NCI-H69 (cell line): Measurements from ENCODE around the gene ID3.

ENCODE experiments used
- DNase-seq: peaks from one replicate; lab custom pipeline; 2025; lab: John Stamatoyannopoulos, UW

The ID3 gene

DNA sequence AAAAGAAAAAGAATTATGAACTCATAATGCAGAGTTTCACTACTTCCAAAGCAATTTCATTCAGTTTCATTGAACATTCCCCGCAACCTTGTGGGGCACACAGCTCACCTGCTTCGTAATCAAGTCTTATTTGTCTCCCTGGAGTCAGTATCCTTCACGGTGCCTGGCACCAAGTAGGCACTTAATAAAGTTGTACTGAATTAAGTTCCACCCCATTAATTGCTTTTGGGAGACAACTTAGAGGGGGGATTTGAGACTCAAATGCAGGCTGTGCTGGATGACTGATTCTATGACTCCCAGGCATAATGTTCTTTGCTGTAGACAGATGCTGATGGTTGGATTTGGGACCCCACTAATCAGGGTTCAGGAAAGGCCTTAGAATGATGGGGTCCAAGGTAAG, 6.5 kb upstream of the ID3 start:
- no peak for DNase-seq

DNA sequence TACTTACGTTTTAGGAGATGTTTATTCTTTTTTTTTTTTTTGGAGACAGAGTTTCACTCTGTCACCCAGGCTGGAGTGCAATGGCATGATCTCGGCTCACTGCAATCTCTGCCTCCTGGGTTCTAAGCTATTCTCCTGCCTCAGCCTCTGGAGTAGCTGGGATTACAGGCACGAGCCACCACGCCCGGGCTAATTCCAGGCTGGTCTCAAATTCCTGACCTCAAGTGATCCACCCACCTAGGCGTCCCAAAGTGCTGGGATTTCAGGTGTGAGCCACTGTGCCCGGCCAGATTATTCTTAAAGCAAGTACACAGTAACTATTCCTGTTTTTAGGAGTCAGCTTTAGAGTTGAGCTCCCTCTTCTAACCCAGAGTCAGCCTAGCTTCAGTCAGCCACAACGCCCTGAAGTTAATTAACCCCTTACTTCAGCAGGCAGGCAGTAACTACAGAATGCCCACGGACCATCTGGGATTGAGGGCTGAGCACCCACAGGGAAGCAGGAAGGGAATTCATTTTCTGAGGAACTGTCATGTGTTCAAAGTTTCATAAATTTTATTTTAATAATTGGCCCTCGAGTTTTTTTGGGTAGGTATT, 5.3 kb upstream of the ID3 start:
- DNase-seq: peak; percentile 48

GRCh38 chr1:23563755-23564374, 4.6 kb upstream of the ID3 start:
- no peak for DNase-seq

GRCh38 chr1:23563003-23563402, 3.7 kb upstream of the ID3 start:
- DNase-seq: no peak

DNA sequence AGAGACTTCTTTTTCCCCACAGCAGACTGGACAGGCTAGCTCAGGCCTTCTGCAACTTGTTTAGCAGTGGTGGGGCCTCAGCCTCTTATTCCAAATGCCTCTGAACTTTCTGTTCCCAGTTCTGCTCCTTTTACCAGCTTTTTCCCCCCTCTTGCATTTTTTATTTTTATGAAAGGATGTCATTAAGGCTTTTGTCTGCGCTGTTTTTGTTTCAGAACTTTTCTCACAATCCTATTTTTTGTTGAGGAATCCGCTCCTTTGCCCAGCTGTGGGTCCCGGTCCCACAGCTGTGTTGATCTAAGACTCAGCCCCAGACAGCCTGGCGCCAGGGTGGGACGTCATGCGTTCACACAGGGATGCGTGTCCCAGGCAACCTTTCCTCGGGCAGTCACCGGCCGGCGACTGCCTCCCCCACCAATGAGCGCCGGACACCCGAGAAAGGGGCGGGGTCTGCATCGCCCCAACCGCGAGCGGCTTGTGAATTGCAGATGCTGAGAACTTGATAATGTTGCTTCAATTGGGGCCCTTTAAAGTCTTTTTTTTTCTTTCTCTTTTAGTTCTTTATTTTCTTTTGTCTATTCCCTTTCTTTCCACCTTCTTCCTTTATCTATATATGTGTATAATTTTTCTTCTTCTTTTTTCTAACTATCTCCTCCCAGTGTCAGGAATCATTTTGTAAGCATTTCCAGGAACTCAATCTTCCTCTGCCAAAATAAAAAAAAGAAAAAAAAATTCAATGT, 3.0 kb upstream of the ID3 start:
- DNase-seq: peak; percentile 96

GRCh38 chr1:23561813-23562100, 2.5 kb upstream of the ID3 start:
- DNase-seq: peak; percentile 49

- no peak for DNase-seq
These were observed 1.9 kb upstream of the ID3 start for GRCh38 chr1:23561076-23561812.

DNA sequence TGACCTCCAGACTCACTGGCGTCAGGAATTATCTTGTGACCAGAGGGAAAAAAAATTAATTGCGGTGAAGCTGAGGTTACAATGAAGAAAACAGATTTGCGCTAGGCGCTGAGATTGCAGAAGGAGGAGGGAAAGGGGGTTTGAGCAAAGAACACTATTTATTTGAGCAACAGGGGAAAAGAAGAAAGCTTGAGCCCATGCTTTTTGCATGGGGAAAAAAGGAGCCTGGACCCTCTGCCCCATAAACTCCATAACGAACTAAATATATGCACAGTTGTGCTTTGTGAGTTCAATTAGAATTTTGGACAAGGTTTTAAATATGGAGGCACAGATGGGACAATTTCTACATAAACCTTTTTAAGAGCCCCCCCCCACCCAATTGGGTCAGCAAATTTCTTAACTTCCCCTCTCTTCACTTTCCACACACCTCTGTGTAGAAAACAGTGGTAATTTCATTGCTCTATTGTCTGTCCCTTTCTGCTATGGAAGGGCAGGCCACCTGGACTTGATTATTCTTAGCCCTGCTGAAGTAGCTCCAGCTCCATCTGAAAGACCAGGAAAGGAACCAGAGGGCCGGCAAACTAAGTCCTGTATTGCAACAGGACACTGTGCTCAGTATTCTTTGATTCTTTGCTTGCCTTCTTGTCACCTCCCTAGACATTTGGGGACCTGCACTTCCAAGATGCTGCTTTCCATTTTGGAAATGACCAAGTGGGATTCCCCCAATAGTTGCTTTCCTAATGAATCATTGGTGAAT, 862 bp upstream of the ID3 start:
- peak; percentile 57 for DNase-seq

DNA sequence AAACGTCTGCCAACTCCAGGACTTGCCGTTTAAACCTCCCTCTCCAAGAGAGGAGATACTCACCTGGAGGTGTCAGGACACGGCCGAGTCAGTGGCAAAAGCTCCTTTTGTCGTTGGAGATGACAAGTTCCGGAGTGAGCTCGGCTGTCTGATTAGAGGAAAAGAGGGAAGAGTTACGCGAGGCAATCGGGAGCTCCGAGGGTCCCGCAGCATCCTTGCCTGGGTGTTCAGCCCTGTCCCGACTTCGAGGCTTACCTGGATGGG, 497 bp downstream of the ID3 start:
- DNase-seq: peak; percentile 64

DNA sequence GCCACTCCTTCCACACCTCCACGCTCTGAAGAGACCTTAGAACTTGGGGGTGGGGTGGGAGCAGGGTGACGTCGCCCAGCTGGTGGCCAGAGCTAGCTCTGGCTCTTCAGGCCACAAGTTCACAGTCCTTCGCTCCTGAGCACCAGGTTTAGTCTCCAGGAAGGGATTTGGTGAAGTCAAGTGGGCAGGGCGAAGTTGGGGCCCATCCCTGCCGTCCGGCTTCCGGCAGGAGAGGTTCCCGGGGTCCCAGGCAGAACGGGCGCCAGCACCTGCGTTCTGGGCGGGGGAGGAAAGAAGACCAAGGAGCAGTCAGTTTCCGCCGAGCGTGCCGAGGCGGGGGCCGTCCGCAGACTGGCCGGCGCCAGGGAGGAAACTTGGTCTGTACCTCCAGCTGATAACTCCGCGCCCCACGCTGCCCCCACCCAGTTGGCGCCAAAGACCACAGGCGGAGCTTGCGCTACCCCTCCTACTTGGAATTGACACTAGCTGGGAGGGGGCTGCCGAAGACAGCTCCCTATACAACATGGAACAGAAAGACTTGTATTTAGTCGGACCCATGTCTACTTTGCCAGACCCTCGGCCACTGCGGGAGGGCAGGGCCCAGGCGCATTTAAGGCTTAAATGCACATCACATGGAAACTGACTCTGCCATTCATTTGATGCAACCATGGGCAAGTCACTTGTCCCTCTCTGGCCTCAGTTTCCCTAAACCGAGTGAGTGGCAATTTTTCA, 995 bp downstream of the ID3 start:
- DNase-seq: peak; percentile 86

DNA sequence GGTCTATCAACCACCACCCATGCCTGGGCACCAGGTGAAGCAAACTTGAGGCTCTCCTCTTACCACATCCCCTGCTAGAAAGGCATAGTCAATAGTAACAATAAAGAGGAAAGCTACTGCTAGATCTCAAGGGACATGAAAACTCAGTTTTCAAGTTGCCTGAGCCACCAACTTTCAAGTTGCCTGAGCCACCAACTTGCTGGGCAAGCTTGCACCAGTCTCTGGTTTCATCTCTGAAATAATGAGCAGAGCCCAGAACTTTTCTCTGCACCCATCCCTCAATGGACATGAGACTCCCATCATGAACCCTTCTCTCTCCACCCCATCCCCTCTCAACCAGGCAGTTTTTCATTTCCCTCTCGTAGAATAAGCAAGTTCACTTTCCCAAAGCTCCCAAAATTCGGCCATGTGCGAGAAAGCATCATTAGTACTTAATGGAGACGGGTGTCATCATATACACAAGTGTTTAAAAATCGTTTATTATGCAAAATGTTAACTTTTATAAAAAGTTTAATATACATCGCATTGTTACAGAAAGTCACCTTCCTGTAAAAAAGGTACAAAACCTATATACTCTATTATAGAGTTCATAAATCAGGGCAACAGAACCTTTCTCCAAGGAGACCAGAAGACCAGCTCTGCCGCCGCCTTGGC, 1.7 kb downstream of the ID3 start:
- DNase-seq: no peak

DNA sequence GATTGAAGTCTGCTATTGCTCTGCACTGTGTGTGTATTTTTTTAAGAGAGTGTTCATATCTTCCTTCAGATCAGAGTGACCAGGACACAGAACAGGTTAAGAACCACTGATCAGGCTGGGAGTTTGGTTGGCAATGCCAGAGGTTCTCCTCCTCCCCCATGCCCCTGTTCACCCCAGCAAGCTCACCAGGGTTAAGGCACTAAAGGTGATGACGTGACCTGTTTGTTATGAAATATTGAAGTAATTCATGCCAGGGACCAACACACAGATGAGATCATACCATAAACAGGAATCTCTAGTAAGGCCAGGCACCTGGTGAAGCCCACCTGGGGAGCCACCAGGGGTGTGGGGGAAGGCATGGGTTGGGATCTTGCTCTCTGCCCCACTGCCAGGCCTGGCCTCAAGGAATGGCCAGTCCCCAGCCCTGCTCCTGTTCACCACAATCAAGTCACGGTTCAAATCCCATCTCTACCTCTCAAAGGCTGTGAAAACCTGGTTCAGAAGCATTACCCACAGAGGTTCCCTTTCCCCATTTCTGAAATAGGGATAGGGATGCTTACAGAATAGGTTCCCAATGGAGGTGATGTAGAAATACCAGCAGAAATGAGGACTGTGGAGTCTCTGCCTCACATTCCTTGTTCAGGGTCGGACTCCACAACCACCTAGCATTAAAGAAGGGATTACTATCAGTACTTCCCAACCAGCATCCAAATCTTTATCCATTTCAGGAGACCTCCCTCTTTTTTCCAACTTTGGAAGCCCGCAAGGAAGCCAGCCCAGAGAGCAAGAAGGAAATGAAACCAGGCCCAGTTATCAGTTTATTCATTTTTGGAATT, 2.4 kb downstream of the ID3 start:
- peak; percentile 74 for DNase-seq

DNA sequence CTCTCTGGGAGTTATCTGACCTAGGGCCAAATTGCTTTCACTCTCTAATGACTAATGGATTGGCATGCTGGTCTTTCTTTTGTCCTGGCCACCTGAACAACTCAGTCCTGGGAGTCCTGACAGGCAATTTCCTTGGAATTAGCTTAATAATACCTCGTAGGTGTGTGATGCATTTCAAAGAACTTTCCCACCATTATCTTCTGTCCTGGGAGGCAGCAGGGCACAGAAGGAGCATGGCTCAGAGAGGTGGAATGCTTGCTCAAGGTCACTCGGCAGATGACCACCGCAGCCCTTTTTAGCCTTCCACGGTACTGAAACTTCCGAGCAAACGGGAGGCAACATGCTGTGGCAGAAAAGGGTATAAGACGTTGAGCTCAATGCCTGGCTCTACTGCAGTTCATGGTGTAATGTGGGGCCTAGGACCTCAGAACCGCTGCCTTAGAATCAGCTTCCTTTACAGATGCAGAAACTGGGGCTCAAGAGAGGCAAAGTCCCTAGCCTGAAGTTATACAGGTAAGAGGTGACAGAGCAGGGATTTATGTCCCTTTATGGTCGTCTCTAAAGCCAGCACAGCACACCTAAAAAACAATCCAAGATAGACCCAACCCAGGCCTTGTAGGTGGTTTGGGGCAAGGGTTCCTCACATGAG, 3.2 kb downstream of the ID3 start:
- peak; percentile 84 for DNase-seq

DNA sequence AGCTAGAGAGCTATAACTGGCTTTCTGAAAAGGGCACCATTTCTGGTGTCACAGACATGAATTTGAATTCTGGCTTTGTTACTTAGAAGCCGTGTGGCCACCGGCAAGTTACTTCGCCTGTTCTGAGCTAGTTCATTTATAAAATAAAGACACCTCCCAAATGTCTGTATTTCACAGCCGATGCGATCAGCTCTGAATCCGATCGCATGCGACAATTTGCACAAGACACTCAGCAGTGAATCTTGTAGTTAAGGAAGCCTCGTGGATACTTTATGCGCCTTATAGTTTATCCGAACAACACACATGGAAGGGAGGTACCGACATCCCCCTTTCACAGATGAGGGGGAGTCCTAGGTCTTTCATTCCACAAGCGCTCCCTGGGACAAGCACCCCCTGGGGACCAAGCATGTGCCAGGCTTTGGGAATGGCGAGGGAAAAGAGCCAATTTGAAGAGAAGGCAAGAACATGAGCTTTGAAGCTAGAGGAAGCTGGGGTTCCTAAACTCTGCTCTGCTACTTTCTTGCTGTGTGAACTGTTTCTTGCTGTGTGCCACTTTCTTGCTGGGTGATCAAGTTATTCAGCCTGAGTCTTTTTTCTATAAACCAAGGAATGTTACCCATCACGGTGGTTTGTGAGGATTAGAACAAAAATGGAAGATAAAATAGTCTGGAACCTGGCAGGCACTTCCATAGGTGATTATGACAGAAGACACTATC, 3.9 kb downstream of the ID3 start:
- peak; percentile 86 for DNase-seq

- DNase-seq: peak; percentile 97
These were observed 4.6 kb downstream of the ID3 start for GRCh38 chr1:23554481-23555269.

GRCh38 chr1:23554127-23554480, 5.2 kb downstream of the ID3 start:
- no peak for DNase-seq

- no peak for DNase-seq
These were observed 5.8 kb downstream of the ID3 start for GRCh38 chr1:23553231-23554126.
